Measurements from ENCODE around the gene EIF2D.

The EIF2D gene

GRCh38 chr1:206550446-206550845, 61.8 kb downstream of the EIF2D start:
- DNase-seq (ENCODE audit: low read depth in 1 of 2, low spot score in 1 of 2) = no peak

- no peak for DNase-seq (ENCODE audit: low read depth in 1 of 2, low spot score in 1 of 2)
These were observed 65.2 kb downstream of the EIF2D start for GRCh38 chr1:206547104-206547503.

- DNase-seq (ENCODE audit: low read depth in 1 of 2, low spot score in 1 of 2) = no peak
These were observed 66.9 kb downstream of the EIF2D start for GRCh38 chr1:206545351-206545750.

GRCh38 chr1:206544562-206545257, 67.6 kb downstream of the EIF2D start:
- peak; percentile 69 to 81 for DNase-seq (ENCODE audit: low read depth in 1 of 2, low spot score in 1 of 2)
